Ishikawa (cell line): ENCODE measurements around the gene ZNF385D.

ENCODE experiments used
- CEBPB ChIP-seq: IDR thresholded peaks from 2 replicates; pipeline ENCODE4 v1.6.1; 2012
- CREB1 ChIP-seq: IDR thresholded peaks from 2 replicates; pipeline ENCODE4 v1.6.1; 2012; ENCODE audit warnings: low read depth
- EGR1 ChIP-seq: IDR thresholded peaks from 2 replicates; pipeline ENCODE4 v1.6.1; 2012
- EP300 ChIP-seq: IDR thresholded peaks from 2 replicates; pipeline ENCODE4 v1.6.1; 2012; ENCODE audit warnings: borderline replicate concordance
- FOXM1 ChIP-seq: IDR thresholded peaks from 2 replicates; pipeline ENCODE4 v1.6.1; 2012; ENCODE audit warnings: low read depth, borderline replicate concordance
- NFIC ChIP-seq: IDR thresholded peaks from 2 replicates; pipeline ENCODE4 v1.6.1; 2012
- RAD21 ChIP-seq: IDR thresholded peaks from 2 replicates; pipeline ENCODE4 v1.6.1; 2012; ENCODE audit warnings: low read depth
- TAF1 ChIP-seq: IDR thresholded peaks from 2 replicates; pipeline ENCODE4 v1.6.1; 2012; ENCODE audit warnings: low read depth, mild to moderate bottlenecking
- TCF12 ChIP-seq: IDR thresholded peaks from 2 replicates; pipeline ENCODE4 v1.6.1; 2012; ENCODE audit warnings: low read depth
- TEAD4 ChIP-seq: IDR thresholded peaks from 2 replicates; pipeline ENCODE4 v1.6.1; 2012
- YY1 ChIP-seq: IDR thresholded peaks from 2 replicates; pipeline ENCODE4 v1.6.1; 2012; ENCODE audit warnings: low read depth
- ZBTB7A ChIP-seq: IDR thresholded peaks from 2 replicates; pipeline ENCODE4 v1.6.1; 2012; ENCODE audit warnings: low read depth
- TF ChIP-seq, protein P1 (sequence below): IDR thresholded peaks from 2 replicates; pipeline ENCODE4 v1.6.1; 2012; ENCODE audit warnings: low read depth, mild to moderate bottlenecking
- TF ChIP-seq, protein P2 (sequence below): IDR thresholded peaks from 2 replicates; pipeline ENCODE4 v1.6.1; 2012
- TF ChIP-seq, protein P3 (sequence below): IDR thresholded peaks from 2 replicates; pipeline ENCODE4 v1.6.1; 2012

Gene ZNF385D

DNA sequence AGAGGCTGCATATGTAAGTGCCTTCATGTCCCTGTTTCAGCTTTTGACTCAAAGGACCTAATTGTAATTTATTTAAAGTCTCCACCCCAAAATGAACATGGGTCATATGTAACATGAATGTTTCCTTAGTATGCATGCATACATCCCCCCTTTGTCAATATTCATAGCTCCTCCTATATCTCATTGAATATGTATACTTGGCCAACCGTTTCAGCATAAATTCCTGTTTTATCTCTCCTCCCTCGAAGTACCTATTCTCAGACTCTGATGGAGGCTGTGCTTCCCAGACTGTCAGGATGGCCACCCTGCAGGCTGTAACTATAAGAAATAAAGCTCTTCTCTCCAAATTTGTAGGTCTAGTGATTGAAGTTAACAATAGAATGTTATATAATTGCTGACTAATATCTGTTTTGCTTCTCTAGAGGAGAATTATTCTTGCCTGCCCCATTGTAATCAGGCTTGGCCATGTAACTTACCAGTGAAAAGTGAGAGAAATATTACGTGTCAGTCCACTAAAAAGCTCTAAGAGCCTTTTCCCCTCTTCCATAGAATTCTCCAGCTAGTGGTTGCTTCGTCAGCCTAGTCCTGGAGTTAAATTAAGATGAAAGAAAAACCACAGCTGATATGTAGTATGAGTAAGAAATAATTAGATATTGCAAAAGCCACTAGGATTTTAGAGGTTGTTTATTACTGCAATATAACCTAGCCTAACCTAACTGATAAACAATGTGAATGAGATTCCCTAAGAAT, 245.1 kb downstream of the ZNF385D start:
- TF ChIP-seq, protein P1, sequence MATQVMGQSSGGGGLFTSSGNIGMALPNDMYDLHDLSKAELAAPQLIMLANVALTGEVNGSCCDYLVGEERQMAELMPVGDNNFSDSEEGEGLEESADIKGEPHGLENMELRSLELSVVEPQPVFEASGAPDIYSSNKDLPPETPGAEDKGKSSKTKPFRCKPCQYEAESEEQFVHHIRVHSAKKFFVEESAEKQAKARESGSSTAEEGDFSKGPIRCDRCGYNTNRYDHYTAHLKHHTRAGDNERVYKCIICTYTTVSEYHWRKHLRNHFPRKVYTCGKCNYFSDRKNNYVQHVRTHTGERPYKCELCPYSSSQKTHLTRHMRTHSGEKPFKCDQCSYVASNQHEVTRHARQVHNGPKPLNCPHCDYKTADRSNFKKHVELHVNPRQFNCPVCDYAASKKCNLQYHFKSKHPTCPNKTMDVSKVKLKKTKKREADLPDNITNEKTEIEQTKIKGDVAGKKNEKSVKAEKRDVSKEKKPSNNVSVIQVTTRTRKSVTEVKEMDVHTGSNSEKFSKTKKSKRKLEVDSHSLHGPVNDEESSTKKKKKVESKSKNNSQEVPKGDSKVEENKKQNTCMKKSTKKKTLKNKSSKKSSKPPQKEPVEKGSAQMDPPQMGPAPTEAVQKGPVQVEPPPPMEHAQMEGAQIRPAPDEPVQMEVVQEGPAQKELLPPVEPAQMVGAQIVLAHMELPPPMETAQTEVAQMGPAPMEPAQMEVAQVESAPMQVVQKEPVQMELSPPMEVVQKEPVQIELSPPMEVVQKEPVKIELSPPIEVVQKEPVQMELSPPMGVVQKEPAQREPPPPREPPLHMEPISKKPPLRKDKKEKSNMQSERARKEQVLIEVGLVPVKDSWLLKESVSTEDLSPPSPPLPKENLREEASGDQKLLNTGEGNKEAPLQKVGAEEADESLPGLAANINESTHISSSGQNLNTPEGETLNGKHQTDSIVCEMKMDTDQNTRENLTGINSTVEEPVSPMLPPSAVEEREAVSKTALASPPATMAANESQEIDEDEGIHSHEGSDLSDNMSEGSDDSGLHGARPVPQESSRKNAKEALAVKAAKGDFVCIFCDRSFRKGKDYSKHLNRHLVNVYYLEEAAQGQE = no peak
- TF ChIP-seq FOXM1 = no peak
- TF ChIP-seq CEBPB = no peak
- no peak for TF ChIP-seq EGR1
- TF ChIP-seq TEAD4 = no peak
- no peak for TF ChIP-seq YY1
- no peak for TF ChIP-seq ZBTB7A
- no peak for TF ChIP-seq TAF1
- TF ChIP-seq, protein P2, sequence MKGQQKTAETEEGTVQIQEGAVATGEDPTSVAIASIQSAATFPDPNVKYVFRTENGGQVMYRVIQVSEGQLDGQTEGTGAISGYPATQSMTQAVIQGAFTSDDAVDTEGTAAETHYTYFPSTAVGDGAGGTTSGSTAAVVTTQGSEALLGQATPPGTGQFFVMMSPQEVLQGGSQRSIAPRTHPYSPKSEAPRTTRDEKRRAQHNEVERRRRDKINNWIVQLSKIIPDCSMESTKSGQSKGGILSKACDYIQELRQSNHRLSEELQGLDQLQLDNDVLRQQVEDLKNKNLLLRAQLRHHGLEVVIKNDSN = no peak
- no peak for TF ChIP-seq CREB1
- no peak for TF ChIP-seq NFIC
- TF ChIP-seq EP300 = no peak
- TF ChIP-seq TCF12 = no peak
- TF ChIP-seq RAD21 = no peak
- TF ChIP-seq, protein P3, sequence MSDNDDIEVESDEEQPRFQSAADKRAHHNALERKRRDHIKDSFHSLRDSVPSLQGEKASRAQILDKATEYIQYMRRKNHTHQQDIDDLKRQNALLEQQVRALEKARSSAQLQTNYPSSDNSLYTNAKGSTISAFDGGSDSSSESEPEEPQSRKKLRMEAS = no peak

DNA sequence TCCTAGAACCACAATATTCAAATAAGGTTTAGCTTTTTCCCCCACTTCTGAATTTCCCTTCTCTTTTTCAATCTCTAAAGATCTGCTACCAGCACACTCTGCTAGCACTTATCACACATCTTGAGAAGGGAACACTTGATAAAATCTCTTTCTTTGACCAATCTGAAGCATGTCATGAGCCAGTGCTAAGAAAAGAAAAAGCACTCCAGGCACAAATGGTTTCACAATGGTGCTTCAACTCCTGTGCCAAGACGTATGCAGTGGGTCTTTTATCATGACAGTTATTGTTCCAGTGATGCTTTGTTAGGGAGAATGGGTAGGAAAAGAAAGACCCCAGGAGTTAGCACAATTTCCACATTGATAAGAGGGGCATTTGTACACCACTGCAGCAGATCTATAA, 248.4 kb downstream of the ZNF385D start:
- TF ChIP-seq FOXM1 = no peak
- TF ChIP-seq YY1 = no peak
- TF ChIP-seq CREB1 = no peak
- no peak for TF ChIP-seq TAF1
- no peak for TF ChIP-seq TEAD4
- no peak for TF ChIP-seq EP300
- no peak for TF ChIP-seq CEBPB
- TF ChIP-seq, protein P3 = no peak
- TF ChIP-seq, protein P1 = no peak
- no peak for TF ChIP-seq NFIC
- no peak for TF ChIP-seq ZBTB7A

GRCh38 chr3:21500834-21501233, 250.2 kb downstream of the ZNF385D start:
- TF ChIP-seq, protein P2 = no peak

GRCh38 chr3:21487520-21487919, 263.5 kb downstream of the ZNF385D start:
- no peak for TF ChIP-seq ZBTB7A
- no peak for TF ChIP-seq RAD21
- no peak for TF ChIP-seq TEAD4
- no peak for TF ChIP-seq TAF1
- TF ChIP-seq, protein P3 = no peak
- TF ChIP-seq NFIC = no peak
- TF ChIP-seq YY1 = no peak
- TF ChIP-seq, protein P2 = no peak
- TF ChIP-seq CEBPB = no peak
- no peak for TF ChIP-seq EGR1
- no peak for TF ChIP-seq CREB1
- no peak for TF ChIP-seq FOXM1
- TF ChIP-seq, protein P1 = no peak
